Liver (tissue), 9 donors: ENCODE measurements around the gene ACSF2. TPM values are rescaled to one million over a fixed set of nuclear protein-coding genes. Genes with fewer than 3 reads are reported as not detected.

Source experiments
- DNase-seq: peaks from one replicate; pipeline ENCODE4 v3.0.0-alpha.2; 2017; ENCODE audit warnings: low spot score
- H3K27ac ChIP-seq, 2 donors: one replicate each; pipeline ENCODE4 v1.7.0; 2013; ENCODE audit warnings: inconsistent platforms in 2 of 2, low read length in 2 of 2, control low read depth in 1 of 2, low read depth in 1 of 2, mild to moderate bottlenecking in 1 of 2
- H3K27me3 ChIP-seq, 4 donors: one replicate each; pipeline versions ENCODE4 v1.6.1 to v1.7.0; 2013; ENCODE audit warnings: low read length in 3 of 4, inconsistent platforms in 1 of 4, mild to moderate bottlenecking in 1 of 4, moderate library complexity in 1 of 4; ENCODE audit not compliant: control insufficient read depth in 4 of 4, insufficient read depth in 4 of 4
- H3K36me3 ChIP-seq, 4 donors: one replicate each; pipeline versions ENCODE4 v1.6.1 to v1.7.0; 2013; ENCODE audit warnings: low read length in 3 of 4, mild to moderate bottlenecking in 3 of 4, low read depth in 1 of 4, moderate library complexity in 1 of 4; ENCODE audit not compliant: control insufficient read depth in 4 of 4, insufficient read depth in 3 of 4
- H3K4me1 ChIP-seq, 4 donors: one replicate each; pipeline versions ENCODE4 v1.6.1 to v1.7.0; 2013; ENCODE audit warnings: low read length in 3 of 4, mild to moderate bottlenecking in 3 of 4, moderate library complexity in 1 of 4; ENCODE audit not compliant: control insufficient read depth in 4 of 4, insufficient read depth in 4 of 4
- H3K4me3 ChIP-seq, 3 donors: one replicate each; pipeline versions ENCODE4 v1.6.1 to v1.7.0; 2013; ENCODE audit warnings: low read length in 3 of 3, control low read depth in 1 of 3, low read depth in 1 of 3, mild to moderate bottlenecking in 1 of 3
- H3K9ac ChIP-seq, 2 donors: one replicate each; pipeline ENCODE4 v1.7.0; 2013; ENCODE audit warnings: low read length in 2 of 2, mild to moderate bottlenecking in 2 of 2, moderate library complexity in 2 of 2, control low read depth in 1 of 2, low read depth in 1 of 2
- H3K9me3 ChIP-seq, 4 donors: one replicate each; pipeline versions ENCODE4 v1.6.1 to v1.7.0; 2013; ENCODE audit warnings: low read length in 3 of 4; ENCODE audit not compliant: control insufficient read depth in 4 of 4
- EGR1 ChIP-seq, 2 donors: IDR thresholded peaks; 2 replicates each; pipeline ENCODE4 v1.6.1; 2016 to 2018; ENCODE audit warnings: antibody characterized with exemption in 2 of 2, low read depth in 2 of 2
- FOXA1 ChIP-seq: IDR thresholded peaks from 2 replicates; pipeline ENCODE4 v1.6.1; 2016; ENCODE audit warnings: antibody characterized with exemption
- FOXA2 ChIP-seq: IDR thresholded peaks from 2 replicates; pipeline ENCODE4 v1.6.1; 2016; ENCODE audit warnings: antibody characterized with exemption
- HNF4A ChIP-seq, 2 donors: conservative IDR thresholded peaks; 2 replicates each; pipeline ENCODE4 v1.6.1; 2016; ENCODE audit warnings: antibody characterized with exemption in 2 of 2, mild to moderate bottlenecking in 2 of 2
- JUND ChIP-seq, 2 donors: IDR thresholded peaks; 2 replicates each; pipeline ENCODE4 v1.6.1; 2016; ENCODE audit warnings: antibody characterized with exemption in 2 of 2
- RAD21 ChIP-seq, 2 donors: IDR thresholded peaks; 2 replicates each; pipeline ENCODE4 v1.6.1; 2016; ENCODE audit warnings: antibody characterized with exemption in 2 of 2, mild to moderate bottlenecking in 2 of 2
- YY1 ChIP-seq: IDR thresholded peaks from 2 replicates; pipeline ENCODE4 v1.6.1; 2016; ENCODE audit warnings: antibody characterized with exemption, mild to moderate bottlenecking
- WGBS: extraction: QIAGEN DNeasy Blood & Tissue Kit; methylation state at CpG from one replicate; pipeline ENCODE4 v1.1.7; 2013; 5-methylcytosine and 5-hydroxymethylcytosine counted together
- polyA plus RNA-seq, 2 donors: library from polyadenylated mRNA; stranded (reverse) in 1 of 2; unstranded in 1 of 2; fragments of 200-250 nt in 1 of 2; fragments of >200 nt in 1 of 2; fragmentation: Nextera tagmentation in 1 of 2; extraction: Ambion mirVana in 1 of 2; gene quantifications; one replicate each; pipeline versions ENCODE4 v1.2.1 to v1.2.3, GENCODE V29; 2013 to 2015
- total RNA-seq, 2 donors: library from RNA; depleted of rRNA; stranded (reverse); fragments of >200 nt; gene quantifications; one replicate each; pipeline ENCODE4 v1.2.3, GENCODE V29; 2014
- TF ChIP-seq, protein P1 (sequence below): IDR thresholded peaks from 2 replicates; pipeline ENCODE4 v1.6.1; 2016; ENCODE audit warnings: antibody characterized with exemption
- TF ChIP-seq, protein P2 (sequence below): fragments of 150-350 bp; IDR thresholded peaks from 2 replicates; pipeline ENCODE4 v1.5.1; 2017; ENCODE audit warnings: improper control_type of control experiment, low read depth, low read length; ENCODE audit not compliant: missing input control
- TF ChIP-seq, protein P3 (sequence below): IDR thresholded peaks from 2 replicates; pipeline ENCODE4 v1.6.1; 2016; ENCODE audit warnings: antibody characterized with exemption
- donor health status: healthy.
- donor health status: healthy.
- donor health status: healthy.
- donor health status: healthy.
- donor health status: healthy.

The ACSF2 gene, protein sequence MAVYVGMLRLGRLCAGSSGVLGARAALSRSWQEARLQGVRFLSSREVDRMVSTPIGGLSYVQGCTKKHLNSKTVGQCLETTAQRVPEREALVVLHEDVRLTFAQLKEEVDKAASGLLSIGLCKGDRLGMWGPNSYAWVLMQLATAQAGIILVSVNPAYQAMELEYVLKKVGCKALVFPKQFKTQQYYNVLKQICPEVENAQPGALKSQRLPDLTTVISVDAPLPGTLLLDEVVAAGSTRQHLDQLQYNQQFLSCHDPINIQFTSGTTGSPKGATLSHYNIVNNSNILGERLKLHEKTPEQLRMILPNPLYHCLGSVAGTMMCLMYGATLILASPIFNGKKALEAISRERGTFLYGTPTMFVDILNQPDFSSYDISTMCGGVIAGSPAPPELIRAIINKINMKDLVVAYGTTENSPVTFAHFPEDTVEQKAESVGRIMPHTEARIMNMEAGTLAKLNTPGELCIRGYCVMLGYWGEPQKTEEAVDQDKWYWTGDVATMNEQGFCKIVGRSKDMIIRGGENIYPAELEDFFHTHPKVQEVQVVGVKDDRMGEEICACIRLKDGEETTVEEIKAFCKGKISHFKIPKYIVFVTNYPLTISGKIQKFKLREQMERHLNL
- total RNA-seq (10 to 100 TPM; 18.9 to 34.3 TPM), polyA plus RNA-seq (10 to 100 TPM; 20.0 to 22.2 TPM)

DNA sequence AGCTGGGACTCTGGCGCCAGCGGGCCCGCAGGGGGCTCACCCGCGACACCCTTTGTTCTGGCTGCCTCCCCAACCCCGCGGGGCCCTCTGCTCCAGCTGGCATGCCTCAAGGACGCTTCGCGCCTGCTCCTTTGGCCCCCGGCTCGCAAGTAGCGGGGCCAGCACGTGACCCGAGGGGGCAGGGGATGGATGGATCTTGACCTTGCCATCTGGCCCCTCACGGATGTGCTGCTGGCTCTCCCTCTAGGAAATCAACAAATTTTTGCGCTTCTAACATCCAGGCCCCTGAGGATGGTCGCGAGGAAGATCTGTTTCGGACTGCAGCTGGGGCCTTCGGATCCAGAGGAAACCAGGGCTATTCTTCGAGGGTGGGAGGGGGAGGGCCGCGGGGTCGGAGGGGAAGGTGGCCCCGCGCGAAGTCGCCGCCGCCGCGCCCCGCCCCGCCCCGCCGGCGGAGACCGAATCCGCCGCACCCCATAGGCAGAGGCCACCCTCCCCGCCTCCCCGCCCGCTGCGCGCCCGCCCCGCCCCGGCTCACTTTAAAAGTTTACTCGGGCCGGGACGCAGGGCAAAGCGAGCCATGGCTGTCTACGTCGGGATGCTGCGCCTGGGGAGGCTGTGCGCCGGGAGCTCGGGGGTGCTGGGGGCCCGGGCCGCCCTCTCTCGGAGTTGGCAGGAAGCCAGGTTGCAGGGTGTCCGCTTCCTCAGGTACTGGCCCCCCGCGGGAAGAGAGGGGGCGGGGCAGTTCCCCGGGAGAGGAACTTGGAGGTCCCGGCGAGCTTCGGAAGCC is at the start of gene ACSF2:
Gene ACSF2 (plus strand): TSS at position 537 of the 790 bp plus-strand sequence. CDS start 44 bp downstream, at position 581.
- peak; percentile 80 for DNase-seq
- Histone ChIP-seq H3K27ac (peak within 1 kb of the TSS; percentile 39 to 58), H3K4me3 (peak within 1 kb of the TSS; percentile 59 to 85 (median 77)), H3K27me3 (no peaks in the 10 kb centered on the region), H3K4me1 (peaks cover 22 to 54% (median 49%) of the 10 kb centered on the region in 4 donors), H3K36me3 (no peaks in the 10 kb centered on the region), H3K9ac (peak within 1 kb of the TSS; percentile 31 to 61), H3K9me3 (no peaks in the 10 kb centered on the region)
- TF ChIP-seq YY1: peak; percentile 43
- TF ChIP-seq, protein P1, sequence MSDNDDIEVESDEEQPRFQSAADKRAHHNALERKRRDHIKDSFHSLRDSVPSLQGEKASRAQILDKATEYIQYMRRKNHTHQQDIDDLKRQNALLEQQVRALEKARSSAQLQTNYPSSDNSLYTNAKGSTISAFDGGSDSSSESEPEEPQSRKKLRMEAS: no peak
- WGBS: 1% methylated on average over 70 of the region's 70 CpGs

DNA sequence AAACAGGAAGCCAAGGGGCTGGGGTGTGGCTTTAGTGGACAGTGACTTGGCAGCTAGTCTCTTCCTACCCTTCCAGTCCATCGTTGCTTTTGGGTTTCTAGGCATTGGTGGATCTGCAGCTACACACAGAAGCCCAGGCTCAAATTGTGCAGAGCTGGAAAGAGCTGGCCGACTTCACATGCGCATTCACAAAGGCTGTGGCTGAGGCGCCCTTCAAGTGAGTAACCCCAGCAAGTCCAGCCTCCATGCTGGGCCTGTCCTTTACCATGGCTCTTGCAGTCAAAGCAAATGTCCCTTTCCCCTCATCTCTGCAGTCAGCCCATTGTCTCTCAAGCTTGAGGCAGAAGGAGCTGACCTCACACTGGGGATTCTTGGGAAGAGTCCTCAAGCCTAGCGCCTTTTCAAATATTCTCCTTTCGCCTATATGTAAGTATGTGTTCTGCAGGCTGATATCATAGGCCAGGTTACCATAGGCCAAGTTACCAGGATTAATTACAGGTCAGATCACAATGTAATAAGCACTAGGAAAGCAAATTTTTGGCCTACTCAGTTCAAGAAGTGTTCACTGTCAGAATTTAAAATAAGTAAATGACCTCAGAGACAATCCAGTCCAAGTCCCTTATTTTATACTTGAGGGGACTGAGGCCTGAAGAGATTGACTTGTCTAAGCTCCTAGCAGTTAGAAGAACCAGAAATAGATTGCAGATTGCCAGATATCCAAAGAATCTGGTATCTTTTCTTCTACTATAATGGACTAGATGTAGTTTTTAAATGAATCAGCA is 46.5 kb upstream of the ACSF2 start:
- Histone ChIP-seq H3K27me3 (no peaks in the 10 kb centered on the region), H3K9me3 (no peaks in the 10 kb centered on the region), H3K36me3 (peaks cover 10 to 39% (median 30%) of the 10 kb centered on the region in 4 donors), H3K9ac (no peak overlapping the region), H3K4me1 (no peaks in the 10 kb centered on the region), H3K27ac (no peak overlapping the region), H3K4me3 (no peak overlapping the region)
- WGBS: 93% methylated on average over 6 of the region's 6 CpGs
- DNase-seq: no peak
- no peak for TF ChIP-seq HNF4A (conservative IDR thresholded peaks at IDR 0.05)
- TF ChIP-seq, protein P2, sequence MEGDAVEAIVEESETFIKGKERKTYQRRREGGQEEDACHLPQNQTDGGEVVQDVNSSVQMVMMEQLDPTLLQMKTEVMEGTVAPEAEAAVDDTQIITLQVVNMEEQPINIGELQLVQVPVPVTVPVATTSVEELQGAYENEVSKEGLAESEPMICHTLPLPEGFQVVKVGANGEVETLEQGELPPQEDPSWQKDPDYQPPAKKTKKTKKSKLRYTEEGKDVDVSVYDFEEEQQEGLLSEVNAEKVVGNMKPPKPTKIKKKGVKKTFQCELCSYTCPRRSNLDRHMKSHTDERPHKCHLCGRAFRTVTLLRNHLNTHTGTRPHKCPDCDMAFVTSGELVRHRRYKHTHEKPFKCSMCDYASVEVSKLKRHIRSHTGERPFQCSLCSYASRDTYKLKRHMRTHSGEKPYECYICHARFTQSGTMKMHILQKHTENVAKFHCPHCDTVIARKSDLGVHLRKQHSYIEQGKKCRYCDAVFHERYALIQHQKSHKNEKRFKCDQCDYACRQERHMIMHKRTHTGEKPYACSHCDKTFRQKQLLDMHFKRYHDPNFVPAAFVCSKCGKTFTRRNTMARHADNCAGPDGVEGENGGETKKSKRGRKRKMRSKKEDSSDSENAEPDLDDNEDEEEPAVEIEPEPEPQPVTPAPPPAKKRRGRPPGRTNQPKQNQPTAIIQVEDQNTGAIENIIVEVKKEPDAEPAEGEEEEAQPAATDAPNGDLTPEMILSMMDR: no peak
- TF ChIP-seq FOXA1: no peak
- TF ChIP-seq RAD21 (IDR thresholded peaks at IDR 0.05): no peak
- no peak for TF ChIP-seq FOXA2
- TF ChIP-seq, protein P3, sequence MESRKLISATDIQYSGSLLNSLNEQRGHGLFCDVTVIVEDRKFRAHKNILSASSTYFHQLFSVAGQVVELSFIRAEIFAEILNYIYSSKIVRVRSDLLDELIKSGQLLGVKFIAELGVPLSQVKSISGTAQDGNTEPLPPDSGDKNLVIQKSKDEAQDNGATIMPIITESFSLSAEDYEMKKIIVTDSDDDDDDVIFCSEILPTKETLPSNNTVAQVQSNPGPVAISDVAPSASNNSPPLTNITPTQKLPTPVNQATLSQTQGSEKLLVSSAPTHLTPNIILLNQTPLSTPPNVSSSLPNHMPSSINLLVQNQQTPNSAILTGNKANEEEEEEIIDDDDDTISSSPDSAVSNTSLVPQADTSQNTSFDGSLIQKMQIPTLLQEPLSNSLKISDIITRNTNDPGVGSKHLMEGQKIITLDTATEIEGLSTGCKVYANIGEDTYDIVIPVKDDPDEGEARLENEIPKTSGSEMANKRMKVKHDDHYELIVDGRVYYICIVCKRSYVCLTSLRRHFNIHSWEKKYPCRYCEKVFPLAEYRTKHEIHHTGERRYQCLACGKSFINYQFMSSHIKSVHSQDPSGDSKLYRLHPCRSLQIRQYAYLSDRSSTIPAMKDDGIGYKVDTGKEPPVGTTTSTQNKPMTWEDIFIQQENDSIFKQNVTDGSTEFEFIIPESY: no peak
- TF ChIP-seq EGR1 (IDR thresholded peaks at IDR 0.05; ENCODE audit: low read depth in 2 of 2): no peak
- no peak for TF ChIP-seq JUND (IDR thresholded peaks at IDR 0.05)
